DND-41 (cell line): ENCODE data around the gene SLC38A8.

ENCODE experiments used
- EZH2 ChIP-seq: IDR thresholded peaks from 3 replicates; pipeline ENCODE4 v1.6.1; 2012; ENCODE audit warnings: borderline replicate concordance, low read depth, mild to moderate bottlenecking, moderate library complexity, low read length, inconsistent platforms; ENCODE audit not compliant: severe bottlenecking
- TF ChIP-seq, protein P1 (sequence below): IDR thresholded peaks from 2 replicates; pipeline ENCODE4 v1.5.1; 2012; ENCODE audit warnings: borderline replicate concordance, low read length, moderate library complexity, mild to moderate bottlenecking; ENCODE audit not compliant: poor library complexity, severe bottlenecking; ENCODE audit errors: extremely low read depth

- TF ChIP-seq, protein P1, sequence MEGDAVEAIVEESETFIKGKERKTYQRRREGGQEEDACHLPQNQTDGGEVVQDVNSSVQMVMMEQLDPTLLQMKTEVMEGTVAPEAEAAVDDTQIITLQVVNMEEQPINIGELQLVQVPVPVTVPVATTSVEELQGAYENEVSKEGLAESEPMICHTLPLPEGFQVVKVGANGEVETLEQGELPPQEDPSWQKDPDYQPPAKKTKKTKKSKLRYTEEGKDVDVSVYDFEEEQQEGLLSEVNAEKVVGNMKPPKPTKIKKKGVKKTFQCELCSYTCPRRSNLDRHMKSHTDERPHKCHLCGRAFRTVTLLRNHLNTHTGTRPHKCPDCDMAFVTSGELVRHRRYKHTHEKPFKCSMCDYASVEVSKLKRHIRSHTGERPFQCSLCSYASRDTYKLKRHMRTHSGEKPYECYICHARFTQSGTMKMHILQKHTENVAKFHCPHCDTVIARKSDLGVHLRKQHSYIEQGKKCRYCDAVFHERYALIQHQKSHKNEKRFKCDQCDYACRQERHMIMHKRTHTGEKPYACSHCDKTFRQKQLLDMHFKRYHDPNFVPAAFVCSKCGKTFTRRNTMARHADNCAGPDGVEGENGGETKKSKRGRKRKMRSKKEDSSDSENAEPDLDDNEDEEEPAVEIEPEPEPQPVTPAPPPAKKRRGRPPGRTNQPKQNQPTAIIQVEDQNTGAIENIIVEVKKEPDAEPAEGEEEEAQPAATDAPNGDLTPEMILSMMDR, result no peak
- no peak for TF ChIP-seq EZH2
Observed at GRCh38 chr16:83967838-83968305, 74.7 kb downstream of the SLC38A8 start, which contains the start of gene NECAB2.
